Sigmoid colon (tissue), 7 donors: ENCODE data around the gene MTX1. TPM values are rescaled to one million over a fixed set of nuclear protein-coding genes. Genes with fewer than 3 reads are reported as not detected.
"Not testable (repeated sequence)": the region's sequence is repeated elsewhere in the genome, so short reads cannot be mapped to it uniquely, and the experiment has no call there.

Experiments used
- DNase-seq: peaks from one replicate; pipeline ENCODE4 v3.0.0-alpha.2; 2019
- H3K27ac ChIP-seq, 4 donors: fragments of 200-600 bp; sonication (generic); one replicate each; pipeline ENCODE4 v1.5.1; 2016 to 2019; ENCODE audit warnings: mild to moderate bottlenecking in 1 of 4
- H3K27me3 ChIP-seq, 3 donors: fragments of 200-600 bp; sonication (generic); one replicate each; pipeline ENCODE4 v1.5.1; 2019; ENCODE audit warnings: mild to moderate bottlenecking in 1 of 3
- H3K36me3 ChIP-seq, 4 donors: fragments of 200-600 bp; sonication (generic); one replicate each; pipeline ENCODE4 v1.5.1; 2016 to 2019
- H3K4me1 ChIP-seq, 4 donors: fragments of 200-600 bp; sonication (generic); one replicate each; pipeline ENCODE4 v1.5.1; 2017 to 2019
- H3K4me3 ChIP-seq, 4 donors: fragments of 200-600 bp; sonication (generic); one replicate each; pipeline ENCODE4 v1.5.1; 2017 to 2019; ENCODE audit warnings: mild to moderate bottlenecking in 2 of 4, moderate library complexity in 1 of 4
- H3K9me3 ChIP-seq, 4 donors: fragments of 200-600 bp in 3 of 4; sonication (generic) in 3 of 4; one replicate each; pipeline versions ENCODE4 v1.5.1 to v1.6.1; 2013 to 2019
- EP300 ChIP-seq, 4 donors: sonication (generic); formaldehyde crosslinking; IDR thresholded peaks; one replicate each; pipeline ENCODE4 v1.6.1; 2017; ENCODE audit warnings: antibody characterized with exemption in 4 of 4
- POLR2A ChIP-seq, 2 donors: fragments of 450-650 bp; IDR thresholded peaks; one replicate each; pipeline ENCODE4 v1.6.1; 2016; ENCODE audit warnings: antibody characterized with exemption in 2 of 2, mild to moderate bottlenecking in 2 of 2, moderate library complexity in 2 of 2
- POLR2AphosphoS5 ChIP-seq, 4 donors: sonication (generic); formaldehyde crosslinking; IDR thresholded peaks; one replicate each; pipeline ENCODE4 v1.6.1; 2017; ENCODE audit warnings: antibody characterized with exemption in 4 of 4
- WGBS, 2 donors: extraction: QIAGEN DNeasy Blood & Tissue Kit; methylation state at CpG; one replicate each; pipeline ENCODE4 v1.1.7; 2013; 5-methylcytosine and 5-hydroxymethylcytosine counted together
- intact Hi-C: fragments of 100-400 bp; cut with DNase I; formaldehyde crosslinking; loops from one replicate; pipeline ENCODE4 v1.15.1; 2023
- polyA plus RNA-seq, 3 donors: library from polyadenylated mRNA; stranded (reverse); fragments of 200-250 nt; gene quantifications; one replicate each; pipeline ENCODE4 v1.2.3, GENCODE V29; 2013
- total RNA-seq, 4 donors: library from RNA; depleted of rRNA; stranded (reverse); fragments of >200 nt; gene quantifications; one replicate each; pipeline ENCODE4 v1.1.0, GENCODE V29; 2016
- TF ChIP-seq, protein P1 (sequence below), 4 experiments: fragments of 450-650 bp in 3 of 4; fragments of 200-600 bp in 1 of 4; IDR thresholded peaks; one replicate each; pipeline ENCODE4 v1.5.1; 2016 to 2019; ENCODE audit warnings: antibody characterized with exemption in 4 of 4, mild to moderate bottlenecking in 3 of 4, moderate library complexity in 2 of 4
- donor health status: healthy with polysubstance abuse.
- donor health status: Bipolar disorder and iron deficiency.
- donor health status: healthy.

Gene MTX1
- total and polyA plus RNA-seq, 7 donors: 15.5 to 69.7 (median 29.8) TPM

DNA sequence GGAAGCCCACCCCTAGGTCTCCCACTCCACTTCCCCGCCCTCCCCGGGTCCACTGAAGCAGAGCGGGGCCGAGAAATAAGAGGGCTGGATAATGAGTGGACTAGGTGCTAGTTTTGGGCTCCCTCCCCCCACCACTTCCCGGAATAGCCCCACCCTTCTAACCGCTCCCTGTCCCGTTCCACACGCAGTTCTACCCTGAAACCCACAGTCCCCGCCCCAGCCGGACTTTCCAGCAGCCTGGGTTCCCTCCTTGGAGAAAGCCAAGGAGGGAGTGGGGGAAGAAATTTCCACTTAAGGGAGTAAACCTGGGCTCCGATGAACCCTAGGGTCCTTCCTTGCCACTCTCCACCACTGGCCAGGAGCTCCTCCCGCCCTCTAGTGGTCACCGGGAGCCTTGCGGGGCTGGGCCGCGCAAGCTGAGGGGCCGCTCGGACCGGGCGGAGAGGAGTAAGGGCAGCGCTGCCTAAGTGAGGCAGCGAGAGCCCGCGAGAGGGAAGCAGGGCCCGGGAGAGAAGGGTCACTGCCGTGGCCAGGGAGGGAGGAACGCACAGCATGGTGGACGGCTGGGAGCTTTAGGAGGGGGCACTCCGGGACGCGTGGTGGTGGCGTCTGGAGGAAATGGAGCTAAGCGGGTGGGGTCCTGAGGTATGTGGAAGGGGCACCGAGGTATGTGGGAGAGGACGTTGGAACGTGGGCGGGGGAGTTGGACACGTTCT, 15.1 kb upstream of the MTX1 start:
- Histone ChIP-seq H3K27me3 (no peaks in the 10 kb centered on the region), H3K27ac (peak overlapping the region; percentile 90 to 97 (median 92)), H3K4me1 (peaks cover 0 to 42% (median 36%) of the 10 kb centered on the region in 4 donors), H3K9me3 (no peaks in the 10 kb centered on the region), H3K4me3 (peak overlapping the region; percentile 47 to 69 (median 60)), H3K36me3 (peaks cover 0 to 18% (median 6%) of the 10 kb centered on the region in 4 donors)
- DNase-seq: peak; percentile 94
- TF ChIP-seq POLR2AphosphoS5 (IDR thresholded peaks at IDR 0.05): peak; percentile 45 to 76 (median 63)
- no peak for TF ChIP-seq EP300 (IDR thresholded peaks at IDR 0.05)
- TF ChIP-seq, protein P1, sequence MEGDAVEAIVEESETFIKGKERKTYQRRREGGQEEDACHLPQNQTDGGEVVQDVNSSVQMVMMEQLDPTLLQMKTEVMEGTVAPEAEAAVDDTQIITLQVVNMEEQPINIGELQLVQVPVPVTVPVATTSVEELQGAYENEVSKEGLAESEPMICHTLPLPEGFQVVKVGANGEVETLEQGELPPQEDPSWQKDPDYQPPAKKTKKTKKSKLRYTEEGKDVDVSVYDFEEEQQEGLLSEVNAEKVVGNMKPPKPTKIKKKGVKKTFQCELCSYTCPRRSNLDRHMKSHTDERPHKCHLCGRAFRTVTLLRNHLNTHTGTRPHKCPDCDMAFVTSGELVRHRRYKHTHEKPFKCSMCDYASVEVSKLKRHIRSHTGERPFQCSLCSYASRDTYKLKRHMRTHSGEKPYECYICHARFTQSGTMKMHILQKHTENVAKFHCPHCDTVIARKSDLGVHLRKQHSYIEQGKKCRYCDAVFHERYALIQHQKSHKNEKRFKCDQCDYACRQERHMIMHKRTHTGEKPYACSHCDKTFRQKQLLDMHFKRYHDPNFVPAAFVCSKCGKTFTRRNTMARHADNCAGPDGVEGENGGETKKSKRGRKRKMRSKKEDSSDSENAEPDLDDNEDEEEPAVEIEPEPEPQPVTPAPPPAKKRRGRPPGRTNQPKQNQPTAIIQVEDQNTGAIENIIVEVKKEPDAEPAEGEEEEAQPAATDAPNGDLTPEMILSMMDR (IDR thresholded peaks at IDR 0.05): peak; percentile 96 to 98 (median 96)
- TF ChIP-seq POLR2A (IDR thresholded peaks at IDR 0.05): peak in 1 of 2 donors; percentile 43
- 1% methylated on average over 38 of the region's 38 CpGs for WGBS, 2 donors
- intact Hi-C loops: loop anchor here (1.0 kb wide), 1 partner anchor 17 kb away; no protein-coding TSS in a partner anchor

DNA sequence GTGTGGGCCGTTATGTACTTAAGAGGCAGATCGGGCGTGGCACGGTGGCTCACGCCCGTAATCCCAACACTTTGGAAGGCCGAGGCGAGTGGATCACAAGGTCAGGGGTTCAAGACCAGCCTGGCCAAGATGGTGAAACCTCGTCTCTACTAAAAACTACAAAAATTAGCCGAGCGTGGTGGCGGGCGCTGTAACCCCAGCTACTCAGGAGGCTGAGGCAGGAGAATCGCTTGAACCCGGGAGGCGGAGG, 14.6 kb upstream of the MTX1 start:
- peak overlapping the region; percentile 90 to 97 (median 92) for H3K27ac ChIP-seq
- H3K4me3 ChIP-seq: peak overlapping the region; percentile 47 to 69 (median 60)
- DNase-seq, H3K27me3 ChIP-seq, H3K9me3 ChIP-seq: not testable (repeated sequence)
- WGBS, 2 donors: 2 to 5% methylated on average over 16 of the region's 16 CpGs
- H3K36me3 ChIP-seq: peaks cover 0 to 21% (median 6%) of the 10 kb centered on the region in 4 donors
- H3K4me1 ChIP-seq: peaks cover 0 to 42% (median 36%) of the 10 kb centered on the region in 4 donors
- intact Hi-C loops: loop anchor here (1.0 kb wide), 2 partner anchors 14 to 18 kb away; partner anchors contain the start of gene MTX1

DNA sequence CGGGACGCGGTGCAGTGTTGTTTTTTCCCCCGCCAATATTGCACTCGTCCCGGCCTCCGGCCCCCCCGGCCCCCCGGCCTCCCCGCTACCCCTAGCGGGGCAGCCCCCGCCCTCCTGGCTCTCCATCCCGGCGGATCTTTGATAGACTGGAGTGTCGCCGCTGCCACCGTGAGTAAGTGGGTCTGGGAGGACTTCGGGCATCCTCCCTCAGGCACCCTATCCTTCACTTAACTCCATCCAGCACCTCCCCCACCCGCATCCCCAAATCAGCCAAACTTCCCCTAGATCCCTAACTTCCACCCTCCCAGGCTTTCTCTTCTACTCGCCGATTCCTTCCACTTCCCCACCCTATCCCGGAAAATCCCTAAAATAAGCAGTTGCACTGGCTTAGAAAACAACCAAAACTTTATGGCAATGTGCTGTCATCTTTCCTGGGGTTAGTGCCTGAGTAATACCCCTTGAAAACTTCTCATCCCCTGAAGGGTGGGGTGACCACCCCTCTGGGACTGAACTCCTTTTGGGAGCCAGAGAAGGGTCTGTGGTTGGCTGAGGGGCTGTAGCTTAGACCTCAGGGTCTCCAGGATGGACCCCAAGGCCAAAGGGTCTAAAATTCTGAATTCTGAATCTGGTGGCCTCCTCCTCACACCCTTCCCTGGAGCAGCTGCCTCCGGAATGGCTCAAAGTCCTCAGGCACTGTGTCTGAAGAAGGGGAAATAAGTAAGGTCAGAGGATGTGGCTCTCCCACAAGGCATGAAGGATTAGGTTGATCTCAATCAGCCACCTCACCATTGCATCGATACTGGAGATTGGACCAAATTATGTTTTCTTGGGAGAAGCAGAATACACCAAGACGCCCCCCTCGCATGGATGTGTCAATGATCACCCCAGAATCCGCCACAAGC, 13.0 kb upstream of the MTX1 start:
- H3K27ac ChIP-seq: peak overlapping the region; percentile 90 to 97 (median 92)
- 20 to 28% methylated on average over 27 of the region's 27 CpGs for WGBS, 2 donors
- H3K27me3 ChIP-seq: no peaks in the 10 kb centered on the region
- peaks cover 0 to 42% (median 36%) of the 10 kb centered on the region in 4 donors for H3K4me1 ChIP-seq
- TF ChIP-seq, protein P1 (IDR thresholded peaks at IDR 0.05): no peak
- no peak for TF ChIP-seq POLR2A (IDR thresholded peaks at IDR 0.05)
- TF ChIP-seq POLR2AphosphoS5 (IDR thresholded peaks at IDR 0.05): no peak
- TF ChIP-seq EP300 (IDR thresholded peaks at IDR 0.05): no peak
- peaks cover 0 to 32% (median 8%) of the 10 kb centered on the region in 4 donors for H3K36me3 ChIP-seq
- H3K9me3 ChIP-seq: no peaks in the 10 kb centered on the region
- DNase-seq: no peak
- peak overlapping the region; percentile 47 to 69 (median 60) for H3K4me3 ChIP-seq
- intact Hi-C loops: no loop called here

DNA sequence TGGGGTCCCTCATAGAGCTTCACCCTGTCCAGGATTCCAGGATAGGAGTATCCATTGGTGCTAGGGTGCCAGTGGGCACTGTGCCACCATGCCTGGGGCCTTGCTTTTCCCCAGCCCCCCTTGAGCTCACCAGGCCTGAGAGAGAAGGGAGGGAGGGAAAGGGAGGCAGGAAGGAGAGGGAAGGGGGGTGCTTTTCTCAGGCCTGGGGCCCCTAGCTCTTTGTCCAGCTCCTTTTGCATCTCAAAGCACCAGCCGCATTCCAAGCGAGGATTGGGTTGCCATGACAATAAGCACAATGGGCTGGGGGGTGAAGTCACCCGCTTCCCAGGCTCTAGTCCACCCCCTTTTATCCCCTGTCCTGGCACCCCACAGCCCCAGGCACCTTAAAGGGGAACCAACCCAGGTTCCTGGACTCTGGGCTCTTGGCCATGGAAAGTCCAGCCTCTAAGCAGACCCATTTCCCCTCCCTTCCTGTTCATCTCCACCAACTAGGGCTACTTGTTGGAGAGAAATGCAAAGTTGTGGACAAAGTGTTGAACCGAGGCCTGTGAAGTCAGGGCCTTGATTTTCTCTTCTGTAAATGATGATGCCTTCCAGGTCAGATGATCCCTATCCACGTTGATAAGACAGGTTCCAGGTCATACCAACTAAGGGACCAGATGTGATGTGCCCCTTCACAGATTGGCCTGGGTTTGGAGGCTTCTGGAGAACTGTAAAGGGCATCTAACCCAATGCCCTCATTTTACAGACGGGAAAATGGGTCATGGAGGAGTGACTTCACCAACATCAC, 12.2 kb upstream of the MTX1 start:
- no peak for DNase-seq
- intact Hi-C loops: no loop called here
- Histone ChIP-seq H3K4me1 (peaks cover 0 to 42% (median 36%) of the 10 kb centered on the region in 4 donors), H3K4me3 (no peak overlapping the region), H3K27me3 (no peaks in the 10 kb centered on the region), H3K36me3 (peaks cover 0 to 40% (median 10%) of the 10 kb centered on the region in 4 donors), H3K9me3 (no peaks in the 10 kb centered on the region), H3K27ac (peak overlapping the region; percentile 90 to 97 (median 92))
- TF ChIP-seq POLR2AphosphoS5 (IDR thresholded peaks at IDR 0.05): no peak
- TF ChIP-seq, protein P1 (IDR thresholded peaks at IDR 0.05): no peak
- no peak for TF ChIP-seq POLR2A (IDR thresholded peaks at IDR 0.05)
- no peak for TF ChIP-seq EP300 (IDR thresholded peaks at IDR 0.05)
- WGBS, 2 donors: 87 to 88% methylated on average over 6 of the region's 6 CpGs
